Measurements from ENCODE around the gene HCRTR1. TPM values are rescaled to one million over a fixed set of nuclear protein-coding genes. Genes with fewer than 3 reads are reported as not detected.

The HCRTR1 gene
- total RNA-seq, 3 donors from 2014 or later, result not detected

- Histone ChIP-seq H3K4me1 (peaks cover 7 to 12% of the 10 kb centered on the region in 2 donors), H3K36me3 (no peaks in the 10 kb centered on the region), H3K27me3 (no peaks in the 10 kb centered on the region), H3K9me3 (no peaks in the 10 kb centered on the region), H3K27ac (no peak overlapping the region), H3K4me3 (no peak overlapping the region)
- TF ChIP-seq POLR2A (IDR thresholded peaks at IDR 0.05) (no peak), POLR2AphosphoS5 (IDR thresholded peaks at IDR 0.05) (no peak), CTCF (IDR thresholded peaks at IDR 0.05) (no peak)
- DNase-seq (ENCODE audit: low spot score in 2 of 2), result no peak
- intact Hi-C loops (cut with DNase I; ENCODE audit: low total_unique reads), result no loop called here
Measured at GRCh38 chr1:31640964-31641363, 23.5 kb downstream of the HCRTR1 start.

GRCh38 chr1:31642366-31642765 lies 24.9 kb downstream of the HCRTR1 start:
- no peak for TF ChIP-seq POLR2A (IDR thresholded peaks at IDR 0.05)
- no peak for TF ChIP-seq CTCF (IDR thresholded peaks at IDR 0.05)
- TF ChIP-seq POLR2AphosphoS5 (IDR thresholded peaks at IDR 0.05), result no peak
- H3K4me1 ChIP-seq, result peaks cover 8 to 12% of the 10 kb centered on the region in 2 donors
- intact Hi-C loops (cut with DNase I; ENCODE audit: low total_unique reads), result no loop called here
- H3K36me3 ChIP-seq, result no peaks in the 10 kb centered on the region
- no peaks in the 10 kb centered on the region for H3K9me3 ChIP-seq
- H3K4me3 ChIP-seq, result no peak overlapping the region
- DNase-seq (ENCODE audit: low spot score in 2 of 2), result no peak
- no peaks in the 10 kb centered on the region for H3K27me3 ChIP-seq
- no peak overlapping the region for H3K27ac ChIP-seq

GRCh38 chr1:31642897-31643296 lies 25.4 kb downstream of the HCRTR1 start:
- no peaks in the 10 kb centered on the region for H3K27me3 ChIP-seq
- no peak for TF ChIP-seq POLR2AphosphoS5 (IDR thresholded peaks at IDR 0.05)
- TF ChIP-seq POLR2A (IDR thresholded peaks at IDR 0.05), result no peak
- no peak for TF ChIP-seq CTCF (IDR thresholded peaks at IDR 0.05)
- H3K36me3 ChIP-seq, result no peaks in the 10 kb centered on the region
- DNase-seq (ENCODE audit: low spot score in 2 of 2), result no peak
- H3K4me3 ChIP-seq, result no peak overlapping the region
- H3K27ac ChIP-seq, result no peak overlapping the region
- peaks cover 12 to 14% of the 10 kb centered on the region in 2 donors for H3K4me1 ChIP-seq
- no peaks in the 10 kb centered on the region for H3K9me3 ChIP-seq
- intact Hi-C loops (cut with DNase I; ENCODE audit: low total_unique reads), result no loop called here

GRCh38 chr1:31643976-31644559 lies 26.6 kb downstream of the HCRTR1 start:
- peak overlapping the region; percentile 99 to 100 for H3K27ac ChIP-seq
- peak in 1 of 2 donors; percentile 32 for DNase-seq (ENCODE audit: low spot score in 2 of 2)
- H3K4me3 ChIP-seq, result peak overlapping the region; percentile 74 to 97 (median 81)
- H3K36me3 ChIP-seq, result no peaks in the 10 kb centered on the region
- intact Hi-C loops (cut with DNase I; ENCODE audit: low total_unique reads), result no loop called here
- H3K4me1 ChIP-seq, result peaks cover 12 to 19% of the 10 kb centered on the region in 2 donors
- no peaks in the 10 kb centered on the region for H3K27me3 ChIP-seq
- no peaks in the 10 kb centered on the region for H3K9me3 ChIP-seq
- TF ChIP-seq POLR2A (IDR thresholded peaks at IDR 0.05) (no peak), POLR2AphosphoS5 (IDR thresholded peaks at IDR 0.05) (no peak), CTCF (IDR thresholded peaks at IDR 0.05) (no peak)

- TF ChIP-seq POLR2A (IDR thresholded peaks at IDR 0.05) (peak; percentile 73), POLR2AphosphoS5 (IDR thresholded peaks at IDR 0.05) (peak; percentile 81 to 97 (median 87)), CTCF (IDR thresholded peaks at IDR 0.05) (peak in 2 of 3 donors; percentile 16 to 18)
- no peaks in the 10 kb centered on the region for H3K36me3 ChIP-seq
- H3K27ac ChIP-seq, result peak within 1 kb of the TSS; percentile 99 to 100
- DNase-seq (ENCODE audit: low spot score in 2 of 2), result peak; percentile 99
- intact Hi-C loops (cut with DNase I; ENCODE audit: low total_unique reads), result no loop called here
- no peaks in the 10 kb centered on the region for H3K27me3 ChIP-seq
- H3K9me3 ChIP-seq, result no peaks in the 10 kb centered on the region
- H3K4me1 ChIP-seq, result peaks cover 11 to 19% of the 10 kb centered on the region in 2 donors
- peak within 1 kb of the TSS; percentile 74 to 97 (median 81) for H3K4me3 ChIP-seq
Measured at GRCh38 chr1:31644560-31645273, 27.2 kb downstream of the HCRTR1 start, which contains the start of gene PEF1. TSS of gene PEF1 (minus strand) at chr1:31644876. CDS start at chr1:31644864, 12 bp downstream.

Data from breast epithelium (tissue), 4 donors.